IMR-90 (cell line): Measurements from ENCODE around the gene SHC4.

Source experiments
- CHD1 ChIP-seq: IDR thresholded peaks from 2 replicates; pipeline ENCODE4 v1.6.1; 2012; ENCODE audit warnings: low read depth, low read length, improper control_type of control experiment
- CTCF ChIP-seq: conservative IDR thresholded peaks from 2 replicates; pipeline ENCODE4 v1.5.1; 2012; ENCODE audit warnings: mild to moderate bottlenecking, low read depth, low read length, improper control_type of control experiment
- POLR2A ChIP-seq: IDR thresholded peaks from 2 replicates; pipeline ENCODE4 v1.6.1; 2012; ENCODE audit warnings: mild to moderate bottlenecking, low read depth, low read length
- USF2 ChIP-seq: fragments of 150-350 bp; IDR thresholded peaks from 2 replicates; pipeline ENCODE4 v1.6.1; 2017; ENCODE audit warnings: mild to moderate bottlenecking, antibody characterized with exemption, low read length, low read depth

DNA sequence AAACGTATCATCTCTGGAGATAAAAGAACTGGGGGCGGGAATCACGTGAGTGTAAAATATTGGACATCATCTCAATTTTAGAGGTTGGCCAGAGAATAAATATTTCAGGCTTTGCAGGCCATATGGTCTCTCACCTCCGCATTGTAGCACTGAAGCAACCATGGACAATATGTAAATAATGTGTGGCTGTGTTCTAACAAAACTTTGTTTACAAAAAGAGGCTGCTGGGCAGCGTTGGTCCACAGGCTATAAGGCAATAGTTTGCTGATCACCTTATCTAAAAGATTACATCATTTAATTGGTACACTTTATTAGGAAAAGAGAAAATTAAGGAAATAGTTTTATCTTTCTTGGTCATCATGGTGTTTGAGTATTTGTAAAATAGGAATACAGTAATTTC is 22.5 kb upstream of the SHC4 start:
- no peak for TF ChIP-seq CTCF
- no peak for TF ChIP-seq POLR2A
- TF ChIP-seq USF2 = no peak
- TF ChIP-seq CHD1 = no peak
